IPS-20b (cell line): Measurements from ENCODE around the gene OCSTAMP.

ENCODE experiments used
- H3K27ac ChIP-seq: one replicate; pipeline ENCODE4 v1.5.1; 2013; ENCODE audit warnings: low read length
- H3K27me3 ChIP-seq: 2 replicates; pipeline ENCODE4 v1.6.1; 2013; ENCODE audit warnings: mild to moderate bottlenecking, low read length, inconsistent platforms; ENCODE audit not compliant: insufficient read depth
- H3K36me3 ChIP-seq: 2 replicates; pipeline ENCODE4 v1.6.1; 2013; ENCODE audit warnings: low read depth, mild to moderate bottlenecking, inconsistent platforms, low read length, moderate library complexity; ENCODE audit not compliant: insufficient read depth
- H3K4me1 ChIP-seq: 2 replicates; pipeline ENCODE4 v1.6.1; 2013; ENCODE audit warnings: mild to moderate bottlenecking, control low read depth, inconsistent platforms, low read length, moderate library complexity; ENCODE audit not compliant: insufficient read depth
- H3K4me3 ChIP-seq: 2 replicates; pipeline ENCODE4 v1.5.1; 2013; ENCODE audit warnings: mild to moderate bottlenecking, low read length, inconsistent platforms
- H3K9ac ChIP-seq: 2 replicates; pipeline ENCODE4 v1.6.1; 2013; ENCODE audit warnings: low read depth, mild to moderate bottlenecking, inconsistent platforms, low read length, moderate library complexity
- H3K9me3 ChIP-seq: 2 replicates; pipeline ENCODE4 v1.6.1; 2013; ENCODE audit warnings: mild to moderate bottlenecking, low read depth, low read length, inconsistent platforms; ENCODE audit not compliant: insufficient read depth

Gene OCSTAMP

DNA sequence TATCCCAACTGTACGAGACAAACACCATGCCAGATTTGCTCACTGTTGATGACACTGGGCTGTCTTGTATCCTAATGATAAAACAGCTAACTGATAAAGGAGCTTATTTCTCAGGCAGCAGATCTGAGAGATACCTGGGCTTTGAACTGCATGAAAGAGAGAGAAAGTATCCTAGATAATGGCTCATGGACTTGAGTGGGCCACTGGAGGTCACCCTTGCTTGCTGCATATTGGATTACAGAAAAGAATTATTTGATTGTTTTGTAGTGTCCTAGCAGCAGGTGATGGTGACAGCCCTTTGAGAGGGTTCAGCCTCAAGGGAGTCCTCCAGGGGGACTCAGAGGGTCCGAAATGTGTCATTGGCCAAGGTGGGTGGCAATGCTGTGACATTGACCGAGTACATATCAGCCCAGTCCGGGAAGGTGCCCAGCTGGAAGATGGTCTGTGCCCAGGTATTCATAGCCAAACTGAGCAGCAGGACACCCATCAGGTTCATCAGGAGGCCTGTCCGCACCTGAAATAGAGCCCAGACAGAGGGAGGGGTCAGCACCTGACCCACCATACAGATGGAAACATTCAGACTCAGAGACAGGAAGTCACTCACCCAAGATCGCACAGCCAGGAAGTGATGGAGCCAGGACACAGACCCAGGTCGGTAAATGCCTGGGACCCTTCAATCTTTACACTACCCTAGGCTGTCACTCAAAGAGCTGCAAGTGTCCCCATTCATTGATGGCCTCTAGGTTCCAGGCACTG, 9.4 kb upstream of the OCSTAMP start:
- Histone ChIP-seq H3K9ac (no peak overlapping the region), H3K27me3 (no peaks in the 10 kb centered on the region), H3K36me3 (no peaks in the 10 kb centered on the region), H3K9me3 (no peaks in the 10 kb centered on the region), H3K27ac (no peak overlapping the region), H3K4me3 (no peak overlapping the region), H3K4me1 (peaks cover 14% of the 10 kb centered on the region; the same call in 1 of the 2 replicates)

DNA sequence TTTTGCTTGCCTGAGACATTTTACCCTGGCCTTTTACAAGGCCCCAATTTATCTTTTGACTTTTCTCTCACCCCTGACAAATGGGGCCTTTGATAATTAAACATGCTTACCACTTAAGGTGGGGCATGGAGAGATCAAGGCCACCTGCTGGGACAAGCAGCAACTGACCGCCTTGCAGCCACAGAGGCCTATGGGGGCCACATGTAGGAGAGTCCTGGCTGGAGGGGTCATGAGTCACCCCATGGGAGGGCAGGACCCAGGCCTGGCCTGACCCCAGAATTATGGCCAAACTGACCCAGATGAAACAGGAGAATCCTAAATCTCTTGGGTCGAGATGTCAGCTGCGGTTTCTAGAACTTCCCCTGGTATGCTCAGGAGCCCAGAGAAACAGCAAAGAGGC, 8.5 kb upstream of the OCSTAMP start:
- Histone ChIP-seq H3K36me3 (no peaks in the 10 kb centered on the region), H3K27me3 (no peaks in the 10 kb centered on the region), H3K4me1 (peaks cover 18% of the 10 kb centered on the region; the same call in 1 of the 2 replicates), H3K27ac (no peak overlapping the region), H3K9me3 (no peaks in the 10 kb centered on the region), H3K4me3 (no peak overlapping the region), H3K9ac (no peak overlapping the region)

DNA sequence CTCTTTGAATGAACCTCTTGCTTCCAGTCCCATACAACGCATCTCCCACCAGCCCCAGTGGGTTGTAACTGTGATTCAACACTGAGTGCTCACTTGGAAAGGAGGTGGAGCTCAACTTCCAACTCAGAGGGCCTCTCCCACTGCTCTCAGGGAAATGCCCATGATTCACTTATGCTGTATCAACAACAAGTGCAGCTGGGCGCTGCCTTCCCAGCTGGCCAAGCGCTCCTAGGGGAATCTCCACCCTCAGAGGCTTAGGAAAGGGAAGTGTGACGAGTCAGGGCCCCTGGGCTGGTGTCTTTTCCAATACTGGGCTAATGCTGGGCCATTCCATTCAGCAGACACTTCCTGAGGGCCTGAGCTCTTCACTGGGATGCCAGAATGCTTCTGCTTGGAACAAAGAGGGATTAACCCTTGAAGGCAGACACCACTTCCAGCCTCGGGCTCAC, 8.1 kb upstream of the OCSTAMP start:
- Histone ChIP-seq H3K9me3 (no peaks in the 10 kb centered on the region), H3K9ac (no peak overlapping the region), H3K27ac (no peak overlapping the region), H3K4me3 (no peak overlapping the region), H3K27me3 (no peaks in the 10 kb centered on the region), H3K4me1 (peaks cover 18% of the 10 kb centered on the region; the same call in 1 of the 2 replicates), H3K36me3 (no peaks in the 10 kb centered on the region)

DNA sequence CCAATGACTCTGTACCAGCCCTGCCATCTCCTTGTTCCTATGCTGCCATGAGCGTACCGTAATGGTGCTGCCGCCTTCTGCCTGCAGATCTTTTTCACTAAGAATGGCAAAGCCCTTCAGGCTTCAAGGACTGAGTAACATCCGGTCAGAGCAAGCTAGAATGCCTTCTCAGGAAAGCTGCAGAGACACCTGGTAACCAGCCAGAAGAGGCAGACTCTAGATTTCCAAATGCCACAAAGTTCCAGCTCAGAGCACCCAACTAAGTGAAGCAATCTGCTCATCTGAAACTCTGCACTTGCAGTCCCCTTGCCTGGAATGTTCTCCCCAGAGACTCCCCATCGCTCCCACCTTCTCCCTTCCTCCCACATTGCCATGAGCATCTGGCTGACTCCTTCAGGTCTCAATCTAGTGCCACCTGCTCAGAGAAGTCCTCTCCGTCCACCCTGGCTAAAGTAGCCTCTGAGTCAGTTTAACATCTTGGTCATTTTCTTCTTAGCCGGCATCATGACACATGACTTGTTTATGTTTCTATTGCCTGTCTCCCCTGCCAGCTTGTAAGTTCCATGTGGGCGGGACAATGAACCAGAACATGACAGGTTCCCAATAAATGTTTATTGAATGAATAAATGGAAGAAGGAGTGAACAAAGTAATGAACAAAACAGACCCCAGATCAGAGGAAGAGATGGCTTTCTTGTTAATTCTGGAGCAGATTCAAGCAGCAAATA, 6.9 kb upstream of the OCSTAMP start:
- Histone ChIP-seq H3K27me3 (no peaks in the 10 kb centered on the region), H3K4me1 (peaks cover 23% of the 10 kb centered on the region; the same call in 1 of the 2 replicates), H3K9ac (no peak overlapping the region), H3K9me3 (no peaks in the 10 kb centered on the region), H3K27ac (no peak overlapping the region), H3K36me3 (no peaks in the 10 kb centered on the region), H3K4me3 (no peak overlapping the region)

DNA sequence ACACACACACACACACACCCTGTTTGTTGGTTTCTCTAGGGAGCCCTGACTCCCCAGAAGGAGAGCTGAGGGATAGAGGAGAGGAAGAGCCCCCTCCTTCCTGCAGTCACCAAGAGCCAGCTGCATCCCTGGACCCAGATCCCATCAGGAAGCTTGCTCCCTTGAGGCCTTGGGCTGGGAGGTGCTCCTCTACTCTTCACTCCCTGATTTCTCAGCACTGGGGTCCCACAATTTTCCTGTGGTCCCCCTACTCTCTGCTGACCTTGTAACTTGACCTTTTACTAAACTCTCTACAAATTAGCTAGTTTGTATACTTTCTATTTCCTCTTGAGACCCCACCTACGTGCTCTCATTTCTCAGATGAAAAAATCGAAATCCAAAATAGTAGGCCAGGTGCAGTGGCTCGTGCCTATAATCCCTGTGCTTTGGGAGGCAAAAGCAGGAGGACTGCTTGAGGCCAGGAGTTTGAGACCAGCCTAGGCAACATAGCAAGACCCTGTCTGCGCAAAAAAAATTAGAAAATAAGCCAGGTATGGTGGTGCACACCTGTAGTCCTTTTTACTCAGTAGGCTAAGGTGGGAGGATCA, 5.0 kb upstream of the OCSTAMP start:
- H3K36me3 ChIP-seq = no peaks in the 10 kb centered on the region
- no peak overlapping the region for H3K27ac ChIP-seq
- no peaks in the 10 kb centered on the region for H3K9me3 ChIP-seq
- H3K9ac ChIP-seq = no peak overlapping the region
- H3K4me1 ChIP-seq = peaks cover 28% of the 10 kb centered on the region; the same call in 1 of the 2 replicates
- no peak overlapping the region; the same call in 1 of the 2 replicates for H3K4me3 ChIP-seq
- no peaks in the 10 kb centered on the region for H3K27me3 ChIP-seq

DNA sequence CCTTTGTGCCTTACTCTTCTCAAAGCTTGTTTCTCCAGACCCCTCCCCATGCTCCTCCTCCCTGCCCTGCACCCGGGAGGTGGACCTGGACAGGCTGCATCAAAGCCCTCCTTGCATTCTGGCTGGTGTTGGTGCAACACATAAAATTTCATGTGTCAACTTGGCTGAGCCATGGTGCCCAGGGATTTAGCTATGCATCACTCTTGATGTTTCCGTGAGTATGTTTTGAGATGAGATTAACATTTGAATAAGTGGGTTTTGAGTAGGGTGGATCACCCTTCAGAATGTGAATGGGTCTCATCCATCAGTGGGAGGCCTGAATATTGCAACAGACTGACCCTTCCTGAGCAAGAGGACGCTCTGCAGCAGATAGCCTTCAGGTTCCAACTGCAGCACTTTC, 4.4 kb upstream of the OCSTAMP start:
- peaks cover 28% of the 10 kb centered on the region; the same call in 1 of the 2 replicates for H3K4me1 ChIP-seq
- H3K9ac ChIP-seq = no peak overlapping the region
- no peaks in the 10 kb centered on the region for H3K9me3 ChIP-seq
- no peaks in the 10 kb centered on the region for H3K36me3 ChIP-seq
- H3K27me3 ChIP-seq = no peaks in the 10 kb centered on the region
- H3K4me3 ChIP-seq = no peak overlapping the region; the same call in 1 of the 2 replicates
- H3K27ac ChIP-seq = no peak overlapping the region

DNA sequence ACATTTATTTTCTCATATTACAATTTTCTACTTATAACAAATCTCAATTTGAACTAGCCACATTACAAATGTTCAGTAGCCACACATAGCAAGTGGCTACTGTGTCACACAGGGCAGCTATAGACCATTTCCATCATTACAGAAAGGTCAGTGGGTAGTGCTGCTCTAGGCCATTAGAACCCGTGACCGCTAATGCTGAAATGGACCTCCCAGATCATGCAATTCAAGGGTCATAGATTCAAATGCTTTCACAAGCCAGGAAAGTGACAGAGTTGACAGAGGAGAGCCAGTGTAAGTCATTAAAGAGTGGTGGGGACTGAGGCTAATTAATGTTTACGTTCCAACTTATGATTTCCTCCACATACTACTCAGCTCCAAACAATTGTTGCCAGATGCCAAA, 3.5 kb upstream of the OCSTAMP start:
- H3K9ac ChIP-seq = no peak overlapping the region

DNA sequence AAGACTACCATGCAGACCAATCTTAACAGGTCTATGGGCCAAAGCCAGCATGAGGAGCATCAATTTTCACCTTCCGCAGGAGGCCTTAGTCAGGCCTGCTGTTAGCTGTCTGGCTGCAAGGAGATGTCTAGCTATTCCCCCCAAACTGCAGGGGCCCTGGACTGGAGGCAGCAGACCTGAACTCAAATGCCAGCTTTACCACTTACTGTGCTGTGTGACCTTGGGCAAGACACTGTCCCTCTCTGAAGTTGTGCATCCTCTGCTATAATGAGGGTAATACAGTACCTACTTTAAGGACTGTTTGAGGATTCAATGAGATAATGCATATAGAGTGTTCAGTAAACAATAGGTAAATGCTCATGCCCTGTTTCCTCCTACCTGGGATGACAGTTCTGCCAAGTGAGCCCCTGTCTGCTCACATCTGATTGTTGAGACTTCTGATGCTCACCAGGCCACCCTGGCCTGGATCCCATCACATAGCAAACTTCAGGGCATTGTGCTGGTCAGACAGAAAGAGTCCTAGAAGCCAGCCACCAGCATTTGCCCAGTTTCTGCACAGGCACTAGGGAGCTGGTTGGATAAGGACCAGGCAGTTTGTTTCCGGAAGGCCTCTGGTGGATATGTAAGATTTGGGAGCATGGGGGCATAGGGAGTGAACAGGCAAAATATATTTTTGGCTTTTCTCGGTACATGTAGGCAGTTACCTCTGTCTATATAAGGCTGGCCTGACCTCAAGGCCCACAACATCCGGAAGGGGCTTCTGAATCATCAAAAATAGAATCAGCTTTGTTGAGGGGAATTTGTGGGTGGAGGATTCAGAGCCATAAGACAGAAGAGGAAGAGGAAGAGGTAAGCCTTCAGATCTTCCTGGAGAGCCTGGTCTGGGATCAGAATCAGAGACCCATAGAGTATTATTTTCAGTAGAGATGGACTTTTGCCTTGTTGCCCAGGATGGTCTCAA, 2.3 kb upstream of the OCSTAMP start:
- no peaks in the 10 kb centered on the region for H3K27me3 ChIP-seq
- peaks cover 28% of the 10 kb centered on the region; the same call in 1 of the 2 replicates for H3K4me1 ChIP-seq
- no peaks in the 10 kb centered on the region for H3K36me3 ChIP-seq
- H3K9me3 ChIP-seq = no peaks in the 10 kb centered on the region
- peak overlapping the region; percentile 75; the same call in 1 of the 2 replicates for H3K9ac ChIP-seq
- H3K27ac ChIP-seq = peak overlapping the region; percentile 70
- H3K4me3 ChIP-seq = peak overlapping the region; percentile 6; the same call in 1 of the 2 replicates

More for the DNA sequence above, 3.5 kb upstream of the OCSTAMP start:
- no peaks in the 10 kb centered on the region for H3K9me3 ChIP-seq
- H3K27ac ChIP-seq = no peak overlapping the region
- H3K27me3 ChIP-seq = no peaks in the 10 kb centered on the region
- H3K36me3 ChIP-seq = no peaks in the 10 kb centered on the region
- H3K4me3 ChIP-seq = no peak overlapping the region
- H3K4me1 ChIP-seq = peaks cover 28% of the 10 kb centered on the region; the same call in 1 of the 2 replicates

DNA sequence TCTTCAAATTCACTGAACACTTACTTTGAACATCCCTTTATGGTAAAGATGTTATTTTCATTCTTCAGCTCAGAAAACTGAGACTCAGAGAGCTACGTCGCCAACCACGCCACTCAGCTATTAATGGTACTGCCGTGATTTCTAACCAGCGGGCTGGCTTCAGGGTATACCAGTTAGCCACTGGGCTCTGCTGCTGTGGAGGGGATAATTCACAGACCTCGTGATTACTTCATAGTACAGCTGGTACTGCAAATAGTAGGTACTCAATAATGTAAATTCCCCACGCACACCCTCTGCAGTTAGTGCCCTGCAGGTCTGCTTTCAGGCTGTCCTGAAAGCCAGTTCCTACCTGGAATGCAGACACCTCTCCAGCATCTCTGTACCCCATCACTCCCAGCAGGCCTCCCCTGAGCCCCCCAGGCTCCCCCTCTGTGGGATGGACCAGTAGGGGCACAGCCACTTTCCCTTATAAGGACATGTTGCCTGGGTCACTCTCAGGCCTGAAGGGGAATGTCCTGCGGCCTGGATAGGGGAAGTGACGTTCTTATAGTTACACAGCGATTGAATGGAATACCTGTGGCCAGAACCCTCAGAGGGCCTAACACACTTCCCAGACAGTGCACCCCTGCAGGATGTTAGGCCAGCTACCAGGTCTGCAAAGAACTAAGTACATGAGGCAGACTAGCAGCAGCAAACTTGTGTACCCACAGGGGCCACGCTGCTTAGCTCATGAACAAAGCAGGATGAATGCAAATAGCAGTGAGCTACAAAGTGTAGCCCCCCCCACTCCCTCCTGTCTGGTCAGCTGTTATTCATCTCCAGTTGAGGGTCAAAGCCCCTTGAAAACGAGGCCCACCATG, 1.3 kb upstream of the OCSTAMP start:
- Histone ChIP-seq H3K9ac (peak overlapping the region; percentile 75), H3K27ac (peak overlapping the region; percentile 70), H3K36me3 (no peaks in the 10 kb centered on the region), H3K27me3 (no peaks in the 10 kb centered on the region), H3K4me1 (peaks cover 27% of the 10 kb centered on the region; the same call in 1 of the 2 replicates), H3K4me3 (peak overlapping the region; percentile 6; the same call in 1 of the 2 replicates), H3K9me3 (no peaks in the 10 kb centered on the region)

DNA sequence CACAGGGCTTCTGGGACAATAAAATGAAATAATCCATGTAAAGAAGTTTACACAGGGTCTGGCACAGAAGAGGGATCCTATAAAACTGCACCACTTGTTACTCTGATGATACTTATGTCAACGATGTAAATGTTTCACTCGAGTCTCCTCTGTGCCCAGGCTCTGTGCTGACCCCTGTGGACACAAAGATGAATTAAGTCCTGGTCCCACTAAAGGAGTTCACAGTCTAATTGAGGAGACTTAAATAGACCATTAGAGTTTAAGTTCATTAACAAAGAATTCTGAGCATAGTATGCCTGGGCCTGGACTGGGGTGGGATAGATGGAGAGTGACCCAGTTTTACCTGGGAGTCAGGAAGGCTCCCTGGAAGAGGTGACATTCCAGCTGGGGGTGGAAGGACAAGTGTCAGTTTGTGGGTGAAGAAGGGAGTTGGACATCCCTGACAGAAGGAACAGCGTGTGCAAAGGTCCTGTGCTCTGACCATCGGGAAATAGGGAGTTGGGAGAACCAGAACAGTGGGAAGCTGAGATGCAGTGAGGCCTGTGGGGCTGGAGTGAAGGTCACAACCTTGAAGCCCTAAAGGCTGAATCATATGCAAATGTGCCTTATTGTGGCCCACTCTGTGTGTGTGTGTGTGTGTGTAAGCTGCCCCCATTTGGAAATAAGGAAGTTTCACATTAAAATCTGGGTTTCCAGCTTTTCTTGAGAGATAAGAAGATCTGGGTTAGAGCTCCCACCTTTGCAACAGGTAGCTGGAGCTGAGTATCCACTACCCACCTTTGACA, 1.1 kb downstream of the OCSTAMP start:
- H3K27ac ChIP-seq = no peak overlapping the region

More for the DNA sequence above, 1.1 kb downstream of the OCSTAMP start:
- Histone ChIP-seq H3K9me3 (no peaks in the 10 kb centered on the region), H3K4me1 (peaks cover 17% of the 10 kb centered on the region; the same call in 1 of the 2 replicates), H3K4me3 (no peak overlapping the region), H3K9ac (no peak overlapping the region), H3K27me3 (no peaks in the 10 kb centered on the region), H3K36me3 (no peaks in the 10 kb centered on the region)
